ENCODE measurements around the gene SLC6A14.

GRCh38 chrX:116480059-116480458 lies 43.7 kb downstream of the SLC6A14 start:
- TF ChIP-seq, protein P1, sequence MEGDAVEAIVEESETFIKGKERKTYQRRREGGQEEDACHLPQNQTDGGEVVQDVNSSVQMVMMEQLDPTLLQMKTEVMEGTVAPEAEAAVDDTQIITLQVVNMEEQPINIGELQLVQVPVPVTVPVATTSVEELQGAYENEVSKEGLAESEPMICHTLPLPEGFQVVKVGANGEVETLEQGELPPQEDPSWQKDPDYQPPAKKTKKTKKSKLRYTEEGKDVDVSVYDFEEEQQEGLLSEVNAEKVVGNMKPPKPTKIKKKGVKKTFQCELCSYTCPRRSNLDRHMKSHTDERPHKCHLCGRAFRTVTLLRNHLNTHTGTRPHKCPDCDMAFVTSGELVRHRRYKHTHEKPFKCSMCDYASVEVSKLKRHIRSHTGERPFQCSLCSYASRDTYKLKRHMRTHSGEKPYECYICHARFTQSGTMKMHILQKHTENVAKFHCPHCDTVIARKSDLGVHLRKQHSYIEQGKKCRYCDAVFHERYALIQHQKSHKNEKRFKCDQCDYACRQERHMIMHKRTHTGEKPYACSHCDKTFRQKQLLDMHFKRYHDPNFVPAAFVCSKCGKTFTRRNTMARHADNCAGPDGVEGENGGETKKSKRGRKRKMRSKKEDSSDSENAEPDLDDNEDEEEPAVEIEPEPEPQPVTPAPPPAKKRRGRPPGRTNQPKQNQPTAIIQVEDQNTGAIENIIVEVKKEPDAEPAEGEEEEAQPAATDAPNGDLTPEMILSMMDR (IDR thresholded peaks at IDR 0.05): no peak
- no peak for TF ChIP-seq POLR2A (IDR thresholded peaks at IDR 0.05)
- TF ChIP-seq POLR2AphosphoS5 (IDR thresholded peaks at IDR 0.05; ENCODE audit: insufficient read depth in 1 of 2, low read depth in 1 of 2): no peak

Data from vagina (tissue), 2 donors.